Measurements from ENCODE around the gene POLR3F. TPM values are rescaled to one million over a fixed set of nuclear protein-coding genes. Genes with fewer than 3 reads are reported as not detected.

Gene POLR3F
- total RNA-seq, 1 donor from 2014 or later = 6.8 TPM

GRCh38 chr20:18504479-18505060 is 37.4 kb downstream of the POLR3F start:
- no peak overlapping the region for H3K4me3 ChIP-seq (ENCODE audit: low read depth, low read length)
- no peak for DNase-seq (ENCODE audit: low read depth)
- TF ChIP-seq CTCF (conservative IDR thresholded peaks at IDR 0.05; ENCODE audit: low read depth, low read length) = no peak

- DNase-seq (ENCODE audit: low read depth) = no peak
- peak overlapping the region; percentile 97 for H3K4me3 ChIP-seq (ENCODE audit: low read depth, low read length)
- TF ChIP-seq CTCF (conservative IDR thresholded peaks at IDR 0.05; ENCODE audit: low read depth, low read length) = no peak
These were observed 39.6 kb downstream of the POLR3F start for GRCh38 chr20:18506744-18507143.

GRCh38 chr20:18507218-18508191 is 40.3 kb downstream of the POLR3F start, which contains the start of gene SEC23B:
TSS of gene SEC23B (plus strand) at chr20:18507940. CDS start at chr20:18510836, 2,896 bp downstream.
- H3K4me3 ChIP-seq (ENCODE audit: low read depth, low read length) = peak within 1 kb of the TSS; percentile 97
- no peak for TF ChIP-seq CTCF (conservative IDR thresholded peaks at IDR 0.05; ENCODE audit: low read depth, low read length)
- peak; percentile 93 for DNase-seq (ENCODE audit: low read depth)

- H3K4me3 ChIP-seq (ENCODE audit: low read depth, low read length) = no peak overlapping the region
- TF ChIP-seq CTCF (conservative IDR thresholded peaks at IDR 0.05; ENCODE audit: low read depth, low read length) = no peak
- DNase-seq (ENCODE audit: low read depth) = no peak
These were observed 44.4 kb downstream of the POLR3F start for GRCh38 chr20:18511571-18511970.

- TF ChIP-seq CTCF (conservative IDR thresholded peaks at IDR 0.05; ENCODE audit: low read depth, low read length) = no peak
- H3K4me3 ChIP-seq (ENCODE audit: low read depth, low read length) = no peak overlapping the region
- DNase-seq (ENCODE audit: low read depth) = no peak
These were observed 46.0 kb downstream of the POLR3F start for GRCh38 chr20:18513208-18513607.

- DNase-seq (ENCODE audit: low read depth) = no peak
- TF ChIP-seq CTCF (conservative IDR thresholded peaks at IDR 0.05; ENCODE audit: low read depth, low read length) = no peak
- H3K4me3 ChIP-seq (ENCODE audit: low read depth, low read length) = no peak overlapping the region
These were observed 46.9 kb downstream of the POLR3F start for GRCh38 chr20:18514127-18514526.
